H1 (cell line): ENCODE results near the gene PARP16. TPM values are rescaled to one million over a fixed set of nuclear protein-coding genes. Genes with fewer than 3 reads are reported as not detected.

Experiments used
- KDM4A ChIP-seq: IDR thresholded peaks from one replicate; pipeline ENCODE4 v1.7.1; 2012; ENCODE audit warnings: low read depth, mild to moderate bottlenecking, moderate library complexity, low read length, inconsistent platforms; ENCODE audit not compliant: severe bottlenecking
- RXRA ChIP-seq: IDR thresholded peaks from 2 replicates; pipeline ENCODE4 v1.6.1; 2011; ENCODE audit warnings: low read depth, mild to moderate bottlenecking, low read length, moderate library complexity; ENCODE audit not compliant: insufficient read depth
- polyA plus RNA-seq, 7 experiments: library from polyadenylated mRNA; depleted of rRNA in 3 of 7; stranded (reverse) in 5 of 7; unstranded in 2 of 7; fragments of >200 nt in 5 of 7; fragments of 200-250 nt in 2 of 7; gene quantifications; 1 replicate in 5 of 7; 2 replicates in 1 of 7; 4 replicates in 1 of 7; pipeline versions ENCODE4 v1.2.1 to v1.2.3, GENCODE V29; 2011 to 2013; ENCODE audit warnings: missing spikeins in 2 of 7, mixed read lengths in 2 of 7
- total RNA-seq: library from RNA; stranded (reverse); fragmentation: NEBNext Ultra II Directional; extraction: Animal tissue kit (Norgen Biotek cat#: 25700); gene quantifications from 2 replicates; pipeline ENCODE4 v1.2.1, GENCODE V29; 2021

Gene PARP16
- total and polyA plus RNA-seq, 2 of the 8 experiments (the other 6 are each of a cell fraction or from before 2014, with no cell fraction given): 3.7 to 5.0 TPM

DNA sequence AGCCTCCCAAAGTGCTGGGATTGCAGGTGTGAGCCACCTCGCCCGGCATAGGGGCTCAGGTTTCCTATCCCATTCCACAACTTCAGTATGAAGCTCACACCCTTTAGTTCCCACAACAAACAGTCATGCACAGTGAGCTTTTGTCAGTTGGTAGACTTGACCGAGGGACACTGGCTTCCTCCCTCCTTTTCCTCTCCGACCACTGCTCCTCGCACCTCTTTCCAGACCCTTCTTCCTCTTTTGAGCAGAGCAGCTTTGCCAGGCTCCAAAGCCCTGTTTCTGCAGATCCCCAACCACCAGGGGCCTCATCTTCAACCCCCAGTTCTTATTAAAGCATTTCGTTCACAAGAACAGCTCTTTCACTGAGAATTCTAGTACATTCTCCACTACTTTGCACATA, 62.7 kb downstream of the PARP16 start (continued):
- TF ChIP-seq RXRA (no peak), KDM4A (no peak)
